ENCODE measurements around the gene PSMA7.
A peak's percentile ranks its signal among the peaks of the same experiment; 100 is the strongest.

Gene PSMA7

GRCh38 chr20:62135573-62136266 is 7.5 kb downstream of the PSMA7 start:
- no peak for DNase-seq

GRCh38 chr20:62134735-62135231 is 8.4 kb downstream of the PSMA7 start:
- DNase-seq: no peak

GRCh38 chr20:62133864-62134263 is 9.3 kb downstream of the PSMA7 start:
- no peak for DNase-seq

GRCh38 chr20:62133051-62133845 is 9.9 kb downstream of the PSMA7 start:
- DNase-seq: no peak

DNA sequence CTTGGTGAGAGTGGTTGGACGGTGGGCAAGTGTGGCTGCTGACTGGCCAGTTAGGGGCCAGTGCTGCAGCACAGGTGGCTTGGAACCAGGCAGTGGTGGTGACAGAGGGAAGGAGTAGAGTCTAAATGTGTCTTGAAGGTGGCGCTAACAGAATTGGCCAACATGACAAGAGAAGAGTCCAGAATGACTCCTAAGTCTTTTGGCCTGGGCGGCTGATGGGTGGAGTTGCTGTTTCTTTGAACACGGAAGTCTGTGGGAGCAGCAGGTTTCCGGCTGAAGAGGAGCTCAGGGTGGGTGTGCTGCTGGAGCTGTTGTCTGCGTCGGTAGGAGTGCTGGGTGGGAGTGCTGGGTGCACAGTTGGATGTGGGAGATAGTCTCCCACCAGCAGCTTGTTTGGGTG is 10.8 kb downstream of the PSMA7 start:
- no peak for DNase-seq

GRCh38 chr20:62131560-62132320 is 11.5 kb downstream of the PSMA7 start:
- no peak for DNase-seq

DNA sequence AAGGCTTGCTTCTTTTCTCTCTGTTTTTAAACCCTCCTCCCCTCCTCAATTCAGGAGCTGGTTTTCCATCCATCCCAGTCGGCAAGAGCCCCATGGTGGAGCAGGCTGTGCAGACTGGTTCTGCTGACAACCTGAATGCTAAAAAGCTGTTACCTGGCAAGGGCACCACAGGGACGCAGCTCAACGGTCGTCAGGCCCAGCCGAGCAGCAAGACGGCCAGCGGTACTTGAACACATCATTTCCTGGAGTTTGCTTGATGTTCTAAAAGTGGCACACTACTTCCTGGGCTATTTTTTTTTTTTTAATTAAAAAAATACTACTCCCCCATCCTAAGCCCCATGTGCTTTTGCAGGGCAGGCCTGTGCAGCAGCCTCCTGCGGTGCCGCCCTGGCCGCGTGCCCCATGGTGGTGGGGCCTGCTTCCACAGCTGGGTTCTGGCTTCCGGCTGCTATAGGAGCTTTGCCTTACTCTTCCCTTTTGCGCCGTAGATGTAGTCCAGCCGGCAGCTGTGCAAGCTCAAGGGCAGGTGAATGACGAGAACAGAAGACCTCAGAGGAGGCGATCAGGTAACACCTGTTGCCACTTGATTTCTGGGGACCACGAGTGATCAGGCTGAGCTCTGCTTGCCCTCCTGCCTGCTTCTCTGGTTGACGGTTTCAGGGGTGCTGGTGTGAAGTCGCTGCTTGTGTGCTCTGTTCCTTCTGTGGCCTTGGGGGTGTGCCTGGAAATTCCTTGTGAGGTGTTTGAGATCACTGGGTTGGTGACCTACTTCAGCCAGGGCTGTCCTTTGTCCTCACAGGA is 13.3 kb downstream of the PSMA7 start:
- DNase-seq: no peak

DNA sequence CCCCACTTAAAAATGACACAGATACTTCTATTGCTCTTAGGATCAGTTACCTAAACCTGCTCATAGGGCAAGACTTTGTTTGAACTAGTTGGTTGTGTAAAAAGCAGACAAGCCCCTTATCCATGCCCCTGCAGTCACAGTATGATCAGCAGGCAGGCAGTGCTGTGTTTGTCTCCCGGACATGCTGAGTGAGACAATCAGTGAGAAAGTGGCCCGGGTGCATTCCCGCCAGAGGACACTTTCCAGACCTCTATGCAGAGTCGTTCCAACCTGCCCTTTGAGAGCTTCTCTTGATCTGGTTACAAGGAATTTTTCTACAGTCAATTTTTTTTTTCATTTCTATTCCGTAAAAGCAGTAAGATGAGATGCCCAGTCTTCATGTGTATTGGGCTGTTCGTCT is 14.7 kb downstream of the PSMA7 start:
- DNase-seq: no peak

DNA sequence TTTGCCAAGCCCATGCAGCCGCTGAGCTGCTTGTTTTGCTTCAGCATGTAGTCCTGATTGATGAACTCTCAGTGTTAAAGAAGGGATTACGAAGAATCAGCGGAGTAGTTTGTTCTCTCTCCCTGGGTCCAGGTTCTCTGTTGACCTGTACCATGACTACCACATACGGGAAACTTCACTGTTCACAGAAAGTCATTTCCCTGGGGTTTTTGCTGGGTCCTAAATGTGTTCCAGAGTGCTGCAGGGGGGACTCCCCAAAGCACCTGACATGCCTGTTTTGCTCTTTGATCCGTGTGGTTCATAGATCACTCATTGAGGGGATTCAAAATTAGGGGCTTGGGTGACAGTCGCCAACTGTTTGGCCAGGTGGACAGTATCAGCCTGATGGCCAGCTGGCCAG is 15.4 kb downstream of the PSMA7 start:
- no peak for DNase-seq

- no peak for DNase-seq
These were observed 17.1 kb downstream of the PSMA7 start for GRCh38 chr20:62126141-62126540.

GRCh38 chr20:62123450-62124118 is 19.6 kb downstream of the PSMA7 start:
- no peak for DNase-seq

GRCh38 chr20:62122654-62123449 is 20.3 kb downstream of the PSMA7 start:
- peak; percentile 54 for DNase-seq

DNA sequence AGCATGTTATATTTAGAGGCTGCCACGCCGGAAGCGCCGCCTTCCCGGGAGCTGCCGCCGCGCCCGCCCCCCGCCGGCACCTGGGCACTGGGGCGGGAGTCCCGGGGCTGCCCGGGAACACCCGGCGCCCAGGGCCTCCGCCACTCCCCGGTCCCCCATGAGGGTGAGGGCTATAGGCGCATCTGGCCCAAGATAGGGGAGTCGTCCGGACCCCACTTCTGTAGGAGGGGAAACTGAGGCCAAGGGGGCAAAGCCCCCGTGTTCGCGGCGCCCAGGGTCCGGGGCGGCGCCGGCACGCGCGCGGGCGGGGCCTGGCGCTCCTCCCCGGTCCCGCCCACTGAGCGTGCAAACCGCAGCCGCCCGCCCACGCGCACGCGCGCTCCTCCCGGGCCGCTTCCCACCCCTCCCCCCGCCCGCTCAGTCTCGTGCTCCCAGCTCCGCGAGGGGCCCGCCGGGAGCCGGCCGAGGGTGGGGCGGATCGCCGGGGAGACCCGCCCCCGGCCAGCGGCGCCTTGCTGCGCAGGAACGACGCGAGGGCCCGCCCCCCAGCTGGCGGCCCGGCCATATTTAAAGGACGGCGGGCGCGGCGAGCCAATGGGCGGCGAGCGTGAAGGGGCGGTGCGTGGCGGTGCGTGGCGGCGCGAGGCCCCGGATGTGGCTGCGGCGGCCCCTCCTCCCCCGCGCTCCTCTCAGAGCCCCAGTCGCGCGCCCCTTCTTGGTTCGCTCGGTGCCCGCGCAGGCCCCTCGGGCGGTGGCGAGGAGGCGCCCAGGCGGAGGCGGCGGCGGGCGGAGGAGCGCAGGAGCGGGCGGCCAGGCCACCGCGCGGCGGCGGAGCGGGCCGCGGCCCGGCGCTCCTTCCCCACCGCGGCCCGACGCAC is 21.2 kb downstream of the PSMA7 start, which contains the start of gene LSM14B:
Gene LSM14B, plus strand, starts transcription at position 700 of the 878 bp plus-strand sequence. CDS start 192 bp downstream, outside the sequence.
- peak; percentile 95 to 98 for DNase-seq

DNA sequence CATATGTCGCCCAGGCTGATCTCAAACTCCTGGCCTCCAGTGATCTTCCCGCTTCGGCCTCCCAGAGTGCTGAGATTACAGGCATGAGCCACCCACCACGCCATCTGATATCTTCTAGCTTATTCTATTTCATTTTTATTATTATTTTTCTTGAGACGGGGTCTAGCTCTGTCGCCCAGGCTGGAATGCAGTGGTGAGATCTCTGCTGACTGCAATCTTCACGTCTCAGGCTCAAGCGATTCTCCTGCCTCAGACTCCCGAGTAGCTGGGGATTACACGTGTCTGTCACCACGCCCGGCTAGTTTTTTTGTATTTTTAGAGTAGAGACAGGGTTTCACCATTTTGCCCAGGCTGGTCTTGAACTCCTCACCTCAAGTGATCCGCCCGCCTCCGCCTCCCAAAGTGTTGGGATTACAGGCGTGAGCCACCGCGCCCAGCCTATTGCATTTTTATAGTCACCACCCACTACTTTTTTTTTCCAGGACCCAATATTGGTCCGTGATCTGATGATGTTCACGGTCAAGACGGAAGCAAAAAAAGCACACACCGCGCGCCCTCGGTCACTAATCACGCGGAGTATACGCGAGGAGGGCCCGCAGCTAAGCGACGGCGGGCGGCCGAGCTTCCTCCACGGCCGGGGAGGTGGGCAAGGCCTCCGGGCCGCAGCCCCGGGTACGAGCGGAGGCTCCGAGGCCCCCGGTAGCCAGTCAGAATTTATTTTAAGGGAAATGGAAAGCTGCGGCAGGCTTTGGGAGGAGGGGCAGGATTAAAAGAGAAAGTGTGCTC is 22.0 kb downstream of the PSMA7 start:
- DNase-seq: no peak

- DNase-seq: no peak
These were observed 22.8 kb downstream of the PSMA7 start for GRCh38 chr20:62120365-62120762.

DNA sequence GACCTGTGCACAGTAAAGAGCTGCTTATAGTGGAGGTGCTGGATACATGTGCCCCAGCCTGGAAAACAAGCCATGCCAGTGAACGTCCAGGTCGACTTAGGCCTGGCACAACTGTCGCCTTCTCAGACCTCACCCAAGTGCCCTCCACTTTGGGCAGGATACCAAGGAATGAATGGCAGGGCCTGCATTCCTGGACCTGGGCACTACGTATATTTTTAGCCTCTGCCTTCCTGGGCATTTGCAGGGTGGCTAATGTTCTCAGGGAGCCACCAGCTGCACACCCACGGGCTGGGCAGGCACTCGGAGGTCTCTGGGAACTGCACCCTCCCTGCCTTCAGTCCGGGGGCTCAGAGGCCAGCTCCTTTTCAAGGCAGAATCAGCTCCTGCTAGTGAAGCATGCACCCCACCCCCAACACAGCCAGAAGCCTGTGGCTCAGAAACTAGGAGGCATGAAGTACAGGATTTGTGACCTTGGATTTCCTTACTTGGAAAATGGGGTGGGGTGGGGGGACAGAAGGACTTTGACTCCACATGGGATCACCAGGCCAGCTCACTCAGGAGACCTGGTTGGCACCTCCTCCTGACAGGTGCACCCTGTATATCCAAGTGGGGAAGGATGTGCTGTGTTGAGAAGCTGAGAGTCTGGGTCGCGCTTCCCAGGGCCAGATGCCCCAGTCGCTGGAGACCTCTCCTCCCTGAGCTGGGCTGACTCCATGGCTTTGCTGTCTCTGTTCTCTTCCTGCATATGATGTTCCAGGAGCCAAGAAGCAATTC is 23.4 kb downstream of the PSMA7 start:
- no peak for DNase-seq

GRCh38 chr20:62119115-62119514 is 24.1 kb downstream of the PSMA7 start:
- no peak for DNase-seq
